ENCODE measurements around the gene DEFB116.
"Not testable (repeated sequence)": the region's sequence is repeated elsewhere in the genome, so short reads cannot be mapped to it uniquely, and the experiment has no call there.

Gene DEFB116

GRCh38 chr20:31308535-31309162 is at the start of gene DEFB116:
Gene DEFB116, minus strand, starts transcription at chr20:31308585. Its CDS starts 0 bp downstream, at chr20:31308585.
- no peak for DNase-seq

DNA sequence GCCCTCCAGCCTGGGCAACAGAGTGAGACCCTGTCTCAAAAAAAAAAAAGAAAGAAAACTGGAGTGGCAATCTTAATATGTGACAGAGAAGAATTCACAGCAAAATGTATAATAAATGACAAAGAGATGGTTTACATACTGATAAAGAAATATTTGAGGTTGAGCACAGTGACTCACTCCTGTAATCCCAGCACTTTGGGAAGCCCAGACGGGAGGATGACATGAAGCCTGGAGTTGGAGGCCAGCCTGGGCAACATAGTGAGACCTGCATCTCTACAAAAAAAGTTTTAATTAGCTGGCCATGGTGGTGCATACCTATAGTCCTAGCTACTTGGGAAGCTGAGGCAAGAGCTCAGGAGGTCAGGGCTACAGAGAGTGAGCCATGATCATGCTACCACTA is 47.6 kb upstream of the DEFB116 start:
- DNase-seq, result no peak

DNA sequence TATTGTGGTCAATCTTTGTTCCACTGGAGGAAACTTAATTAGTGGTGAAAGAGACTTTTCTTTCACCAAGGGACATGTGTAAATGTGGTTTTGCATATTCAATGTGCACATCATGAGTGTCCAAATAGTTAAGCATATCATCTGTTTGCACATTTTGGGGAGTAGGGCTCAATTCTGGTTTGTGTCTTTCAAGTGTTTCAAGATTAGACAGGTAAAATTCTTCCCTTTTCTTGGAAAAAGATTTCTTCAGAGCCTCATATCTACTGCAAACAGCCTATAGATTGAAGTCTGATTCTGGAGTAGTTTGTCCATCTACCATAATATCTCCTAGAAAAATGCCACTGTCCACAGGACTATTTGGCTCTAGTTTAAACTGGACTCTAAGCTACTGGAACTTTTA is 33.1 kb upstream of the DEFB116 start:
- no peak for DNase-seq

DNA sequence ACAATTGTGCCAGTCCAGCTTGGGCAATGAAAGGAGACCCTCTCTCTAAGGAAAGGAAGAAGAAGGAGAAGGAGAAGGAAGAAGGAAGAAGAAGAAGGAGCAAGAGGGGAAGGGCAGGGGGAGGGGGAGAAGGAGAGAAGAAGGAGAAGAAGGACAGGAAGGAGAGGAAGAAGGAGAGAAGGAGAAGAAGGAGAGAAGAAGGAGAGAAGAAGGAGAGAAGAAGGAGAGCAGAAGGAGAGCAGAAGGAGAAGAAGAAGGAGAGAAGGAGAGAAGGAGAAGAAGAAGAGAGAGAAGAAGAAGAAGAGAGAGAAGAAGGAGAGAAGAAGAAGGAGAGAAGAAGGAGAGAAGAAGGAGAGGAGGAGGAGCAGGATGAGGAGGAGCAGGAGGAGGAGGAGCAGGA is 22.5 kb upstream of the DEFB116 start:
- no peak for DNase-seq

GRCh38 chr20:31322504-31322903 is 14.1 kb upstream of the DEFB116 start:
- no peak for DNase-seq

- not testable (repeated sequence) for DNase-seq
Observed at GRCh38 chr20:31284964-31285363, 23.4 kb downstream of the DEFB116 start.

DNA sequence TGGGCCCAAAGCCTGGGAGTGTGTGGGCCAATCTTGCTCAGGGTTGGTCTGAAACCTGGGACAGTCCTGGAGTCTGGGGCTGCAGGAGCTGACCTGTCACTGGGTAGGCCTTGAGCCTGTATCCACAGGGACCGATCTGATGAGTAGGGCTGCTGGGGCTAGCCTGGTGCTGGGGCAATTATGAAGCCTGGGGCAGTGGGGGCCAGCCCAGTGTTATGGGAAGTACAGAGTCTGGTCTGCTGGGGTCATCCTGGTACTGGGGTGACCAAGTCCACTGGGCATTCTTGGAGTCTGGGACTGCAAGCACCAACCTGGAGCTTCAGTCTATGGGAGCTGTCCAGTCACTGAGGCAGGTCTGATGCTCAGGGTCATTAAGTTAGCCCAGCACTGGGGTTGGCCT is 30.2 kb downstream of the DEFB116 start:
- DNase-seq, result no peak

DNA sequence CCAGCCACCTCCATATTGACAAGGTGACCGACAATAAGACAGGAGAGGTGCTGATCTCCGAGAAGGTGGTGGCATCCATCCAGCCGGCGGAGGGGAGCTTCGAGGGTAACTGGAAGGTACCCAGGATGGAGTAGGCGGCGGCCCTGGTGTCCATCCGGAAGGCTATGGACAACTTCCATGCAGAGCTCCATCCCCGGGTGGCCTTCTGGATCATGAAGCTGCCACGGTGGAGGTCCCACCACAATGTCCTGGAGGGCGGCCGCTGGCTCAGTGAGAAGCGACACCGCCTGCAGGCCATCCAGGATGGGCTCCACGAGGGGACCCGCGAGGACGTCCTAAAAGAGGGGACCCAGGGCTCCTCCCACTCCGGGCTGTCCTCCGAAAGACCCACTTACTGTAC is 33.9 kb downstream of the DEFB116 start:
- no peak for DNase-seq

GRCh38 chr20:31260326-31260932 is 48.0 kb downstream of the DEFB116 start:
- no peak for DNase-seq

DNA sequence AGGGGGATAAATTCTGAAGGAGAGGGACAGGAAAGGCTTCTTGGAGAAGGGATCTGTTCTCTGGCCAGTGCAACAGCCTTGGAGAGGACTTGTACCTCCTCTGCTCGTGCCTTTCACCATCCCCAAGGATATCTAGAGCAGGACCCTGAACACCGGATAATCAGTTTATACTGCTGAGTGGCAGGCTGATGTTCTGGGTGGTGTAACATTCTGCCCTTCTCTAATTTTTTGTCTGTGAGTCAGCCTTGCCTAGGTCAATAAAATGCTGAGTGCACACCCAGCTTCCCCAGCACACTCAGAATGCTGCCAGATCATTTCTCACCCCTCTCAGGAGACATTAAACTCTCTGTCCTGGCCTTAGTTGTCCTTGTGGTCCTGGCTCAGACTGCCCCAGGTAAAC is 51.0 kb downstream of the DEFB116 start, which contains the start of gene DEFB115:
TSS of gene DEFB115 (plus strand) at position 301 of the 400 bp plus-strand sequence. CDS start at position 301, 0 bp downstream.
- DNase-seq, result no peak

DNA sequence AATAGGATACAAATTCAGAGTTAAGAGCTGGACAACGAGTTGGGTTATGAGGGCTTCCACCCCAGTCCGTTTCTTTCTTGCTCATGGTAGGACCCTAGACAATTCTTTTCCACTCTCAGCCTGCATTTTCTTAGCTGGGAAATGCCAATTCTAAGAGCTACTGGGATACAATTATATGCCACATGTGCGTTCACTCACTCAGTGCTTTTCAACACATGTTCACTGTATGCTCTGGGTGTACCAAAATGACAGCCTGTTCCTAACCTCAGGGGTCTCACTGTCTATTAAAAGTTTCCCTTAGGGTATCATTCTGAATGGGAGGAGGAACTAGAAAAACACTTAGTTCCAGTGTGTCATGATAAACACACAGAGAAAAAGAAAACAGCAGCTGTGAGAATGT is 51.4 kb downstream of the DEFB116 start:
- no peak for DNase-seq

All from HCEC 1CT (cell line).